ENCODE data around the gene ABCC1.
"Not testable (repeated sequence)": the region's sequence is repeated elsewhere in the genome, so short reads cannot be mapped to it uniquely, and the experiment has no call there.

ABCC1 gene

GRCh38 chr16:16189842-16190241, 240.4 kb downstream of the ABCC1 start:
- no peak for DNase-seq (ENCODE audit: low read depth)

GRCh38 chr16:16190546-16190945, 241.1 kb downstream of the ABCC1 start:
- DNase-seq (ENCODE audit: low read depth) = no peak

GRCh38 chr16:16190966-16191365, 241.6 kb downstream of the ABCC1 start:
- DNase-seq (ENCODE audit: low read depth) = not testable (repeated sequence)

- DNase-seq (ENCODE audit: low read depth) = no peak
Measured at GRCh38 chr16:16191493-16192167, 242.2 kb downstream of the ABCC1 start.
